Testis (tissue), 3 donors: ENCODE data around the gene WWC2. TPM values are rescaled to one million over a fixed set of nuclear protein-coding genes. Genes with fewer than 3 reads are reported as not detected.

Experiments used
- DNase-seq: peaks from one replicate; pipeline ENCODE4 v3.0.0-alpha.2; 2019
- H3K27ac ChIP-seq, 2 donors: fragments of 200-600 bp; sonication (generic); one replicate each; pipeline ENCODE4 v1.5.1; 2019
- H3K27me3 ChIP-seq: fragments of 200-600 bp; sonication (generic); one replicate; pipeline ENCODE4 v1.5.1; 2019
- H3K36me3 ChIP-seq: fragments of 200-600 bp; sonication (generic); one replicate; pipeline ENCODE4 v1.5.1; 2017; ENCODE audit warnings: low read depth; ENCODE audit errors: missing control alignments
- H3K4me1 ChIP-seq: fragments of 200-600 bp; sonication (generic); one replicate; pipeline ENCODE4 v1.5.1; 2019
- H3K4me3 ChIP-seq, 2 donors: fragments of 200-600 bp; sonication (generic); one replicate each; pipeline ENCODE4 v1.5.1; 2017 to 2019
- H3K9me3 ChIP-seq: fragments of 200-600 bp; sonication (generic); one replicate; pipeline ENCODE4 v1.5.1; 2017
- CTCF ChIP-seq, 3 experiments: fragments of 450-650 bp in 2 of 3; fragments of 200-600 bp in 1 of 3; sonication (generic) in 1 of 3; IDR thresholded peaks; one replicate each; pipeline ENCODE4 v1.5.1; 2016 to 2019; ENCODE audit warnings: antibody characterized with exemption in 3 of 3, mild to moderate bottlenecking in 2 of 3, moderate library complexity in 1 of 3
- POLR2A ChIP-seq: fragments of 450-650 bp; IDR thresholded peaks from one replicate; pipeline ENCODE4 v1.6.1; 2017; ENCODE audit warnings: antibody characterized with exemption, mild to moderate bottlenecking, moderate library complexity
- WGBS, 2 donors: methylation state at CpG; one replicate each; pipeline ENCODE4 v1.1.5; 2018; 5-methylcytosine and 5-hydroxymethylcytosine counted together
- intact Hi-C: fragments of 100-400 bp; cut with DNase I; formaldehyde crosslinking; loops from one replicate; pipeline ENCODE4 v1.15.1; 2023; ENCODE audit warnings: low total_unique reads
- polyA plus RNA-seq: library from polyadenylated mRNA; stranded (reverse); fragments of 350-450 nt; fragmentation: Illumina TruSeq; extraction: RNeasy Lipid Tissue Mini Kit (QIAGEN cat#74804); gene quantifications from one replicate; pipeline ENCODE4 v1.2.3, GENCODE V29; 2014; ENCODE audit warnings: low read depth, low replicate concordance; ENCODE audit not compliant: insufficient read depth
- total RNA-seq, 2 donors: library from RNA; depleted of rRNA; stranded (reverse); fragments of >200 nt; gene quantifications; one replicate each; pipeline ENCODE4 v1.2.3, GENCODE V29; 2016

The WWC2 gene
- total and polyA plus RNA-seq, 3 donors from 2014 or later, result 34.4 to 76.7 (median 64.2) TPM

GRCh38 chr4:183260491-183261151 is 161.6 kb downstream of the WWC2 start:
- no peak for TF ChIP-seq CTCF (IDR thresholded peaks at IDR 0.05)
- no peak for TF ChIP-seq POLR2A
- H3K27ac ChIP-seq, result no peak overlapping the region
- WGBS, 2 donors, result 82 to 86% methylated on average over 10 of the region's 10 CpGs
- no peaks in the 10 kb centered on the region for H3K4me1 ChIP-seq
- intact Hi-C loops, result no loop called here
- no peak for DNase-seq
- H3K4me3 ChIP-seq, result no peak overlapping the region
- H3K27me3 ChIP-seq, result no peaks in the 10 kb centered on the region
- H3K9me3 ChIP-seq, result no peaks in the 10 kb centered on the region
- no peaks in the 10 kb centered on the region for H3K36me3 ChIP-seq

DNA sequence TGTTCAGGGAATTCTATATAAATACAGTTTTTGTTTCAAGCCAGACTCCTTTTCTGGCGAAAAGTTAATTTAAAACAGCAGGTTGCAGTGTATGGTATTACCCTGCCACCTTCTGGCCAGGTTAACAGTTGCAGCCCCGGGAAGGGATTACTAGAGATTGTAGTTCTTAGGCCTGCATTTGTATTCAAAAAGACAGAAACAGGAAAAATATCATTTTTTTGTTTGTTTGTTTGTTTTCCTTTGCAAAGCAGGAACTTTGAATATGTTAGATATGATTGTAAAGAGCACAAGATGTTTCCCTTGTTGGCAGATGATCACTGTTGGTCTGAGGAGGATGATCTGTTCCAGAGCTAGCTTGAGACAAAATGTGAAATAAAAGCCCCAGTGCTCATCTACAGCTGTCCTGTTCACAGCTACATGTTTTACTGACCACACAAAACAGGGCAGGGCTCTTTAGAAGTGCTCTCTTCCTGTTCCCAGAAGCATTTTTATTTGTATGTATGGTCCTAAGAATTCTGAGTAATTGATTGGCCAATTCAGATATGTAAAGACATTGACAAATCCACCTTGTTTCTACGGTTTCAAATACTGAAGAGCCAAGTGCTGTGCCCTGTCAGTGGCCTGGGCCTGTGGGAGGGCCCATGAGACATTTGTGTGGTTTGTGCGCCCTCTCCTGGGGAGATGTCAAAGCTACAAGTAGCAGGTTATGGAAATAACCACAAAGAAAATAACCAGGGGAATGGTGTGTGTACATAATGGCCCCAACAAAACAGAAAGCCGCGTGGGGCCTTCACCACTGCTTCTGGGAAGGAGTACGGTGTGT is 163.1 kb downstream of the WWC2 start:
- DNase-seq, result peak; percentile 91
- WGBS, 2 donors, result 15 to 37% methylated on average over 7 of the region's 7 CpGs
- intact Hi-C loops, result no loop called here
- H3K9me3 ChIP-seq, result no peaks in the 10 kb centered on the region
- peak overlapping the region; percentile 24 to 40 for H3K27ac ChIP-seq
- no peaks in the 10 kb centered on the region for H3K36me3 ChIP-seq
- H3K27me3 ChIP-seq, result no peaks in the 10 kb centered on the region
- no peak overlapping the region for H3K4me3 ChIP-seq
- no peaks in the 10 kb centered on the region for H3K4me1 ChIP-seq
- TF ChIP-seq CTCF (IDR thresholded peaks at IDR 0.05) (peak; percentile 64 to 89 (median 86)), POLR2A (no peak)

DNA sequence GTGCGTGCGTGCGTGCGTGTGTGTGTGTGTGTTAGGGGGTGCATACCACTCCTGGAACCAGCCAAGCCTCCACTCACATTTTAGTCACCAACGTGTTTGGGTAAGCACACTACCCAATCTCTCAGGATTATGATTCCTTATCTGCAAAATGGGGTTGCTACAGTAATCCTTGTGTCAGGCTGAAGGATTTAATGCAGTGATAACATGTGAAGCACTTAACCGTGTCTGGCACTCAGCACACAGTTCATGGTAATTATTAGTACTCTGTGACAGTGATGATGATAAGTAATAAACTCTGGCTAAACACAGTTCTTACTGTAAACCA is 163.7 kb downstream of the WWC2 start:
- intact Hi-C loops, result no loop called here
- no peak for DNase-seq
- Histone ChIP-seq H3K4me3 (no peak overlapping the region), H3K27ac (no peak overlapping the region), H3K4me1 (no peaks in the 10 kb centered on the region), H3K9me3 (no peaks in the 10 kb centered on the region), H3K27me3 (no peaks in the 10 kb centered on the region), H3K36me3 (no peaks in the 10 kb centered on the region)
- TF ChIP-seq CTCF (IDR thresholded peaks at IDR 0.05), result no peak
- TF ChIP-seq POLR2A, result no peak
- WGBS, 2 donors, result 41 to 63% methylated on average over 6 of the region's 6 CpGs

DNA sequence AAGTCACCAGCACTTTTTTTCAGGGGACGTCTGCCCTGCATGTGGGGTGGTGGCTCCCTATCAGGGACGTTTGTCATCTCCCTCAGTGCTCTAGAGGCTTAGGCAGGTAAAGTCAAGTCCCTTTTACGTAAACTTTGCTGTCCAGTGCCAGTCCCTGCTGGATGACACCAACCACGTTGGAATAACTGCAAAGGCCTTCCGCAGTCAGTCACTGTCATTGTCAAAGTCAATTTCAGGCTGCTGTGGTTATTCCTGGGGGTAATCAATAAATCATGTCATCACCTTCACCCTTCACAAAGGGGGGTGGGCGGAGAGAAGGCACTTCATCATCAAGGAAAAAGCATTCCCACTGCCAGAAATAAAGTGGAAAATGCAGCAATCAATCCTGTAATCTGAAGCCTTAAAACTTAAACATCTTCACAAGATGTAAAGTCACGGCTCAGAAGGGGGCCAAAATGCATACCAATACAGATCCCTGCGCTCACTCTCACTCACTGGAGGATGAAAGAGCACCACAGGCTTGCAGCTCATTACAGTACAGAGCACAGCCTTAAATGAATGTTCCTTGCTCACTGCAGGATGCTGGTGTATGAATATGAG is 164.8 kb downstream of the WWC2 start:
- intact Hi-C loops, result no loop called here
- no peak for DNase-seq
- no peaks in the 10 kb centered on the region for H3K36me3 ChIP-seq

More for the DNA sequence above, 164.8 kb downstream of the WWC2 start:
- Histone ChIP-seq H3K27me3 (no peaks in the 10 kb centered on the region), H3K4me1 (no peaks in the 10 kb centered on the region), H3K9me3 (no peaks in the 10 kb centered on the region), H3K27ac (no peak overlapping the region), H3K4me3 (no peak overlapping the region)
- TF ChIP-seq CTCF (IDR thresholded peaks at IDR 0.05) (no peak), POLR2A (no peak)
- WGBS, 2 donors, result 83 to 91% methylated on average over 8 of the region's 8 CpGs
